HepG2 (cell line): ENCODE data around the gene CEP131. TPM values are rescaled to one million over a fixed set of nuclear protein-coding genes. Genes with fewer than 3 reads are reported as not detected.

ENCODE experiments used
- ATAC-seq: fragments of 200-7000 bp; cut with Tn5 transposase; 3 replicates; pipeline ENCODE4 v1.9.1; 2020; ENCODE audit warnings: mild to moderate bottlenecking, moderate library complexity
- BruUV-seq: library from RNA; stranded (reverse); fragments of 400-500 nt; replicated peaks from 2 replicates; lab custom pipeline; 2021; lab: Mats Ljungman, UMichigan
- CTCF ChIA-PET: fragments of 300-600 bp; formaldehyde crosslinking; extraction: SDS; loops from one replicate; lab custom pipeline; 2021; ENCODE audit warnings: low total read pairs, inconsistent platforms, low intra/inter-chr PET ratio; lab: Yijun Ruan, JAX
- POLR2A ChIA-PET: fragments of 350-600 bp; sonication (Branson Sonifier 250); formaldehyde crosslinking; loops from one replicate; lab custom pipeline; 2020; ENCODE audit warnings: antibody characterized with exemption, inconsistent platforms; lab: Yijun Ruan, JAX
- DNase-seq: peaks from one replicate; pipeline ENCODE4 v3.0.0-alpha.2; 2015; ENCODE audit warnings: low spot score
- FAIRE-seq: peaks from 3 replicates; lab custom pipeline; 2011; peaks lifted over from hg19 to GRCh38; lab: Jason Lieb, UNC
- H2AFZ ChIP-seq: one replicate; pipeline ENCODE4 v1.6.1; 2011; ENCODE audit warnings: low read length, inconsistent platforms
- H3K27ac ChIP-seq: fragments of 300-600 bp; 3 replicates; pipeline ENCODE4 v1.8.0; 2011; ENCODE audit warnings: mixed run types, mild to moderate bottlenecking, mixed read lengths, low read length, inconsistent platforms; ENCODE audit not compliant: insufficient read depth; ENCODE audit errors: extremely low read length
- H3K27me3 ChIP-seq, 2 experiments: fragments of 200-600 bp in 1 of 2; 2 replicates in 1 of 2; 3 replicates in 1 of 2; pipeline versions ENCODE4 v1.6.0 to v1.8.0; 2011; ENCODE audit warnings: low read length in 2 of 2, mild to moderate bottlenecking in 2 of 2, moderate library complexity in 2 of 2, inconsistent platforms in 1 of 2; ENCODE audit not compliant: insufficient read depth in 2 of 2, control insufficient read depth in 1 of 2
- H3K36me3 ChIP-seq, 2 experiments: fragments of 200-600 bp in 1 of 2; replicated peaks in 1 of 2; 2 replicates in 1 of 2; 3 replicates in 1 of 2; pipeline versions ENCODE4 v1.5.1 to v1.8.0; 2011; ENCODE audit warnings: low read length in 2 of 2, inconsistent platforms in 1 of 2; ENCODE audit not compliant: insufficient read depth in 2 of 2, control insufficient read depth in 1 of 2
- H3K4me1 ChIP-seq: 2 replicates; pipeline ENCODE4 v1.5.1; 2012; ENCODE audit warnings: low read length, inconsistent platforms; ENCODE audit not compliant: insufficient read depth
- H3K4me2 ChIP-seq: 2 replicates; pipeline ENCODE4 v1.6.0; 2011; ENCODE audit warnings: low read depth, low read length, inconsistent platforms
- H3K4me3 ChIP-seq, 3 experiments: fragments of 200-600 bp in 1 of 3; sonication (generic), shearing (Covaris generic) in 1 of 3; replicated peaks in 1 of 3; 2 replicates each; pipeline ENCODE4 v1.5.1; 2011 to 2016; ENCODE audit warnings: low read length in 3 of 3, inconsistent platforms in 2 of 3, low read depth in 2 of 3, mild to moderate bottlenecking in 2 of 3, control low read depth in 1 of 3, mixed read lengths in 1 of 3; ENCODE audit not compliant: insufficient read depth in 1 of 3
- H3K79me2 ChIP-seq: one replicate; pipeline ENCODE4 v1.6.1; 2011; ENCODE audit warnings: low read length, inconsistent platforms; ENCODE audit not compliant: insufficient read depth
- H3K9ac ChIP-seq: 2 replicates; pipeline ENCODE4 v1.6.0; 2011; ENCODE audit warnings: mild to moderate bottlenecking, low read depth, low read length, inconsistent platforms; ENCODE audit not compliant: insufficient read depth
- H3K9me3 ChIP-seq: 2 replicates; pipeline ENCODE4 v1.5.1; 2012; ENCODE audit warnings: mild to moderate bottlenecking, low read length
- H4K20me1 ChIP-seq: 2 replicates; pipeline ENCODE4 v1.6.0; 2011; ENCODE audit warnings: inconsistent platforms, mild to moderate bottlenecking, low read length, moderate library complexity; ENCODE audit not compliant: insufficient read depth
- AGO2 ChIP-seq: fragments of 200-400 bp; formaldehyde crosslinking; optimal IDR thresholded peaks from 2 replicates; pipeline ENCODE3; 2017; ENCODE audit warnings: mild to moderate bottlenecking, low read depth, low read length, moderate library complexity
- DNMT1 ChIP-seq: sonication (generic); formaldehyde crosslinking; IDR thresholded peaks from 2 replicates; pipeline ENCODE4 v1.5.1; 2020; ENCODE audit warnings: mild to moderate bottlenecking, missing genetic modification reagents
- KDM5A ChIP-seq: fragments of 200-600 bp; sonication (generic); IDR thresholded peaks from 2 replicates; pipeline ENCODE4 v1.7.0; 2018; ENCODE audit warnings: antibody characterized with exemption, mild to moderate bottlenecking, low read length, borderline replicate concordance
- PRMT3 ChIP-seq: sonication (generic); formaldehyde crosslinking; IDR thresholded peaks from 2 replicates; pipeline ENCODE4 v1.8.1; 2022; ENCODE audit warnings: low read depth, mild to moderate bottlenecking, moderate library complexity, missing genetic modification reagents, borderline replicate concordance
- ZNF768 ChIP-seq: sonication (generic); formaldehyde crosslinking; IDR thresholded peaks from 2 replicates; pipeline ENCODE4 v1.4.0; 2020; ENCODE audit warnings: missing genetic modification reagents
- WGBS: methylation state at CpG from one replicate; pipeline ENCODE4 v1.1.6; 2017; ENCODE audit warnings: low lambda C conversion rate; 5-methylcytosine and 5-hydroxymethylcytosine counted together
- in situ Hi-C: cut with HindIII; loops from 2 replicates; pipeline ENCODE4 v1.10.0; 2017; ENCODE audit warnings: low pct_unique_long_range_greater_than_20kb; ENCODE audit not compliant: extremely low pct_ligation_motif_present
- intact Hi-C: fragments of 100-400 bp; cut with micrococcal nuclease; formaldehyde crosslinking; loops from one replicate; pipeline ENCODE4 v1.10.0; 2022; ENCODE audit not compliant: unreplicated experiment
- polyA plus RNA-seq, 8 experiments: library from polyadenylated mRNA; depleted of rRNA in 3 of 8; stranded (reverse) in 7 of 8; unstranded in 1 of 8; fragments of >200 nt; fragmentation: Illumina TruSeq in 4 of 8; extraction: Trizol in 4 of 8; gene quantifications; 2 replicates each; pipeline versions ENCODE4 v1.2.1 to v1.2.3, GENCODE V29; 2011 to 2016; ENCODE audit warnings: low read depth in 4 of 8, missing spikeins in 1 of 8, mixed read lengths in 1 of 8; ENCODE audit not compliant: insufficient read depth in 1 of 8
- total RNA-seq, 5 experiments: library from RNA; depleted of rRNA; stranded (reverse); fragments of >200 nt; fragmentation: Illumina TruSeq; extraction: Trizol; gene quantifications; 2 replicates each; pipeline ENCODE4 v1.2.3, GENCODE V29; 2016; ENCODE audit warnings: low read depth in 1 of 5
- TF ChIP-seq, protein P1 (sequence below): IDR thresholded peaks from 2 replicates; pipeline ENCODE4 v1.6.1; 2016; ENCODE audit warnings: mild to moderate bottlenecking, missing biosample characterization, missing genetic modification reagents
- TF ChIP-seq, protein P2 (sequence below): sonication (generic); formaldehyde crosslinking; IDR thresholded peaks from 2 replicates; pipeline ENCODE4 v1.8.0; 2022; ENCODE audit warnings: mild to moderate bottlenecking, missing genetic modification reagents, moderate library complexity
- TF ChIP-seq, protein P3 (sequence below): IDR thresholded peaks from 2 replicates; pipeline ENCODE4 v1.6.1; 2012; ENCODE audit warnings: low read depth, low read length, improper control_type of control experiment

The CEP131 gene
- total and polyA plus RNA-seq, 2 of the 13 experiments (the other 11 are each of a cell fraction or from before 2014, with no cell fraction given): 5.0 to 16.8 TPM

DNA sequence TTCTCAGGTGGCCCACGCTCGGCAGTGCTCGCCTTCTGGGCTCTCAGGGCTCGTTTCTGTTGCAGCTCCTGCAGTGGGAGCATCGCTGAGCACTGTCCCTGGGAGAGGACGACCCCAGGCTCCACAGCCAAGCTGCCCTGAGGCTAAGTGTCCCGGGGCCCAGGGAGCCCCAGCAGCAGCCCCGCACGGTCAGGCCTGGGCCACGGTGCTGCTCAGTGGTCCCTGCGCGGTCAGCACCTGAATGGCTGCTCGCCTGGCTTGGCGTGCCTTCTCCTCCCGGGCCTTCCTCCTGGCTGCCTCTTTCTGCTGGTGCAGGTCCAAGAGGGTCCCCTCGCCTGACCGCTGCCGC, 23.3 kb downstream of the CEP131 start:
- no peak for ATAC-seq
- H3K9me3 ChIP-seq: no peaks in the 10 kb centered on the region
- H3K27ac ChIP-seq: no peak overlapping the region
- H3K4me3 ChIP-seq: no peak overlapping the region
- 89% methylated on average over 5 of the region's 18 CpGs for WGBS
- no peak overlapping the region for H3K9ac ChIP-seq
- H3K27me3 ChIP-seq: no peaks in the 10 kb centered on the region
- POLR2A ChIA-PET: no interaction called here
- no peak for FAIRE-seq
- H3K36me3 ChIP-seq: peaks cover 17 to 45% of the 10 kb centered on the region in 2 experiments; a peak in 4 of 5 replicates
- no peak for DNase-seq
- H3K79me2 ChIP-seq: no peaks in the 10 kb centered on the region
- H4K20me1 ChIP-seq: no peaks in the 10 kb centered on the region; the same call in 1 of the 2 replicates
- CTCF ChIA-PET: no interaction called here
- TF ChIP-seq KDM5A (no peak), ZNF768 (no peak), AGO2 (peak; percentile 18), PRMT3 (CRISPR knock-in tag) (no peak), DNMT1 (CRISPR knock-in tag) (0 out of 2 replicates have a peak, but pooled peaks have one; percentile 54)
- TF ChIP-seq, protein P1, sequence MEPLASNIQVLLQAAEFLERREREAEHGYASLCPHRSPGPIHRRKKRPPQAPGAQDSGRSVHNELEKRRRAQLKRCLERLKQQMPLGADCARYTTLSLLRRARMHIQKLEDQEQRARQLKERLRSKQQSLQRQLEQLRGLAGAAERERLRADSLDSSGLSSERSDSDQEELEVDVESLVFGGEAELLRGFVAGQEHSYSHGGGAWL (CRISPR knock-in tag): 0 out of 2 replicates have a peak, but pooled peaks have one; percentile 41
- TF ChIP-seq, protein P2, sequence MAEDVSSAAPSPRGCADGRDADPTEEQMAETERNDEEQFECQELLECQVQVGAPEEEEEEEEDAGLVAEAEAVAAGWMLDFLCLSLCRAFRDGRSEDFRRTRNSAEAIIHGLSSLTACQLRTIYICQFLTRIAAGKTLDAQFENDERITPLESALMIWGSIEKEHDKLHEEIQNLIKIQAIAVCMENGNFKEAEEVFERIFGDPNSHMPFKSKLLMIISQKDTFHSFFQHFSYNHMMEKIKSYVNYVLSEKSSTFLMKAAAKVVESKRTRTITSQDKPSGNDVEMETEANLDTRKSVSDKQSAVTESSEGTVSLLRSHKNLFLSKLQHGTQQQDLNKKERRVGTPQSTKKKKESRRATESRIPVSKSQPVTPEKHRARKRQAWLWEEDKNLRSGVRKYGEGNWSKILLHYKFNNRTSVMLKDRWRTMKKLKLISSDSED (CRISPR knock-in tag): no peak
- TF ChIP-seq, protein P3, sequence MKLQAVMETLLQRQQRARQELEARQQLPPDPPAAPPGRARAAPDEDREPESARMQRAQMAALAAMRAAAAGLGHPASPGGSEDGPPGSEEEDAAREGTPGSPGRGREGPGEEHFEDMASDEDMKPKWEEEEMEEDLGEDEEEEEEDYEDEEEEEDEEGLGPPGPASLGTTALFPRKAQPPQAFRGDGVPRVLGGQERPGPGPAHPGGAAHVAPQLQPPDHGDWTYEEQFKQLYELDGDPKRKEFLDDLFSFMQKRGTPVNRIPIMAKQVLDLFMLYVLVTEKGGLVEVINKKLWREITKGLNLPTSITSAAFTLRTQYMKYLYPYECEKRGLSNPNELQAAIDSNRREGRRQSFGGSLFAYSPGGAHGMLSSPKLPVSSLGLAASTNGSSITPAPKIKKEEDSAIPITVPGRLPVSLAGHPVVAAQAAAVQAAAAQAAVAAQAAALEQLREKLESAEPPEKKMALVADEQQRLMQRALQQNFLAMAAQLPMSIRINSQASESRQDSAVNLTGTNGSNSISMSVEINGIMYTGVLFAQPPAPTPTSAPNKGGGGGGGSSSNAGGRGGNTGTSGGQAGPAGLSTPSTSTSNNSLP: no peak
- BruUV-seq: no TSS peak
- H3K4me1 ChIP-seq: no peaks in the 10 kb centered on the region
- intact Hi-C loops (no loop called here), in situ Hi-C loops (no loop called here)
- H3K4me2 ChIP-seq: no peak overlapping the region
- no peak overlapping the region for H2AFZ ChIP-seq
